ENCODE results near the gene GAREM1. TPM values are rescaled to one million over a fixed set of nuclear protein-coding genes. Genes with fewer than 3 reads are reported as not detected.

The GAREM1 gene
- total RNA-seq, 1 donor from 2014 or later, result 7.7 TPM

DNA sequence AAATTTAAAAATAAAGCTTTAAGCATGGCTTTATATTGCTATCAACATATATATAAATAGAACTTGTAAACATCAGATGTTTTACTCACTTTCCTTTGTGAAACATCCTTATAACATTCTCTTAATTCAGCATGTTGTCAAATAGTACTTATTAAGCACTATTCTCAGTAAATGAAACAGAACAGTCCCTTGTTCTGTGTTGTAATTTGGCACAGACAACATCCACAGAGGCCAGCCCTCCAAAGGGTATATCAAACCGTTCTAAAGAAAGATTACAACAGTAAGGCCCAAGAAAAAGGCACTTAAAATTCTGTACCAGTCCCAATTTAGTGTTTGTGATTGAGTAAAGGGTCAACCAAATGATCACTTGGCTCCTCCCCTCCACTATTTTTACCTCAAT, 46.0 kb downstream of the GAREM1 start:
- Mint-ChIP-seq H3K9me3 (ENCODE audit: low read depth) (no peaks in the 10 kb centered on the region), H3K4me1 (ENCODE audit: low read depth) (peaks cover 60% of the 10 kb centered on the region), H3K36me3 (ENCODE audit: low read depth) (no peaks in the 10 kb centered on the region), H3K4me3 (ENCODE audit: unreplicated experiment) (no peak overlapping the region), H3K27ac (ENCODE audit: unreplicated experiment) (no peak overlapping the region), H3K27me3 (ENCODE audit: low read depth) (no peaks in the 10 kb centered on the region)
- no peak for DNase-seq (ENCODE audit: low spot score)
- TF ChIP-seq, protein P1, sequence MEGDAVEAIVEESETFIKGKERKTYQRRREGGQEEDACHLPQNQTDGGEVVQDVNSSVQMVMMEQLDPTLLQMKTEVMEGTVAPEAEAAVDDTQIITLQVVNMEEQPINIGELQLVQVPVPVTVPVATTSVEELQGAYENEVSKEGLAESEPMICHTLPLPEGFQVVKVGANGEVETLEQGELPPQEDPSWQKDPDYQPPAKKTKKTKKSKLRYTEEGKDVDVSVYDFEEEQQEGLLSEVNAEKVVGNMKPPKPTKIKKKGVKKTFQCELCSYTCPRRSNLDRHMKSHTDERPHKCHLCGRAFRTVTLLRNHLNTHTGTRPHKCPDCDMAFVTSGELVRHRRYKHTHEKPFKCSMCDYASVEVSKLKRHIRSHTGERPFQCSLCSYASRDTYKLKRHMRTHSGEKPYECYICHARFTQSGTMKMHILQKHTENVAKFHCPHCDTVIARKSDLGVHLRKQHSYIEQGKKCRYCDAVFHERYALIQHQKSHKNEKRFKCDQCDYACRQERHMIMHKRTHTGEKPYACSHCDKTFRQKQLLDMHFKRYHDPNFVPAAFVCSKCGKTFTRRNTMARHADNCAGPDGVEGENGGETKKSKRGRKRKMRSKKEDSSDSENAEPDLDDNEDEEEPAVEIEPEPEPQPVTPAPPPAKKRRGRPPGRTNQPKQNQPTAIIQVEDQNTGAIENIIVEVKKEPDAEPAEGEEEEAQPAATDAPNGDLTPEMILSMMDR (IDR thresholded peaks at IDR 0.05), result no peak

DNA sequence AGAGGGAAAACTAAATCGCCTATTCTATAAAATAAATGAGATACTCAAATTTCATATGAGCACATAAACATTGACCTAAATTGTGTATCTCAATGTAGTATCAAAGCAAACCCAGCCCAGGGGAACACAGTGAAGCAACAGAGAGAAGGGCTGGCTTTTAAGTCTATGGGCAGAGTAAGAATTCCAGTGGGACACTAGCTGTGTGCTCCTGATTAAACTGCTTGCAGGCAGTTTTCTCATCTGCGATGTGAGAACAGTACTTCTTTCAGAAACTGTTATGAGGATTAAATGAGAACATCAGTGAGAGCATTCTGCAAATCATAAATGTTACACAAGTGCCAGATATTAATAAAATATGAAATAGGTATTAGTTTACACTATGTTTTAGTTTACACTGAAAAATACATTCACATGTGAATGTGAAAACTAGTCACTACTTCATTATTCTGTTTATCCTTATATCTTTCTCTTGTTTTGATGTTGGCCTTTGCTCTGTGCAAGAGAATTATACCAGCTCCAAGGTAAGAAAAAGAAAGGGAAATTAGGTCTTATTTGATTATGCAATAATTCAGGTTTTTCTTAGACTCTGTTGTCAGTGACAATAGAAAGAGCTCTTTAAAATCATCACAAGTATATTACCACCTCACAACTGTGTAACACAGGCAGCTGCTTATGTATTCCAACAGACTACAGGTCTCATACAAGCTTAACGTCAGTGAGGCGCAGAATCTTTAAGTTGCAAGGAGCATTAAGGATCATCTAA, 47.5 kb downstream of the GAREM1 start:
- Mint-ChIP-seq H3K9me3 (ENCODE audit: low read depth) (no peaks in the 10 kb centered on the region), H3K27me3 (ENCODE audit: low read depth) (no peaks in the 10 kb centered on the region), H3K4me3 (ENCODE audit: unreplicated experiment) (no peak overlapping the region), H3K27ac (ENCODE audit: unreplicated experiment) (no peak overlapping the region), H3K36me3 (ENCODE audit: low read depth) (no peaks in the 10 kb centered on the region), H3K4me1 (ENCODE audit: low read depth) (peaks cover 53% of the 10 kb centered on the region)
- no peak for DNase-seq (ENCODE audit: low spot score)
- TF ChIP-seq, protein P1 (IDR thresholded peaks at IDR 0.05), result no peak

DNA sequence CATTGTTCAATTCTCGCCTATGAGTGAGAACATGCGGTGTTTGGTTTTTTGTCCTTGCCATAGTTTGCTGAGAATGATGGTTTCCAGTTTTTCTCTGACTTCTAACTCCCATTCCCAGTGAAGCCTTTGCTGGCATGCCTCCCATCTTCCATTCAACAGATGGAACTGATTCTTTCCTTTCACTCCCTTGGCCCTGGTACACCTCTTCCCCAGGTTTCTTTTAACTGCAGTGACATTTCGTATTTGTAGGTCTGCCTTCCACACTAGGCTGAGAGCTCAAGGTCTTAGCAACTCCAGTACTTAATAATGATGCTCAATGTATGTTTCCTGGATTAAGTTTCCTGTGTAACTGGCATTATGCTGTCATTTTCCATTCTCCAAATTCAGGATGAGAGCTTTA, 48.5 kb downstream of the GAREM1 start:
- no peaks in the 10 kb centered on the region for H3K27me3 Mint-ChIP-seq (ENCODE audit: low read depth)

DNA sequence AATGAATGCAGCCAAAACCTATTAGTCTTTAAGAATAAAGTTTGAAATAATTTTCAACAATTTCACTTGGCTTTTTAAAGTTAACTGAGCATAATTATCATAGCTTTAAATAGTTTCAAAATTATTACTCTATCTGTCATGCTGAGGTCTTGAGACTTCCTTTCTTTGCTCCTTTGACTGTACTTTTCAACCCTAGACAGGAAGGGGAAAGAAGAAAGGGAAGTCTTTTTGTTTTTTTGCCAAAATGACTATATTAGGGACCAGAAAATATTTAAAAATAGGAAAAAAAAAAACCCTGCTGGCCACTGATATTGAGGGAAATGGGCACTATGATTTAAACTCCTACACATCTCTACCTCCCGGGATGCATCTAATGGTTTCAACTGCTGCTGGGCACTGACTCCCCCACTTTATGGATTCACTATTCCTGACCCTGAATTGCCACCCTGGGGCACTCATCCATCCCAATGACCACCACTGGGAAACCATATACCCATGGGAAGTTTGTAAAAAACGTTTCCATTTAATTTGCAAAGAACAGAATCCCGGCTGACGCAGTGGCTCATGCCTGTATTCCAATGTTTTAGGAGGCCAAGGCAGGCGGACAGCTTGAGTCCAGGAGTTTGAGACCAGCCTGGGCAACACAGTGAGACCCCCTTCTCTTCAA, 50.5 kb downstream of the GAREM1 start:
- Mint-ChIP-seq H3K9me3 (ENCODE audit: low read depth) (peaks cover 5% of the 10 kb centered on the region), H3K27me3 (ENCODE audit: low read depth) (no peaks in the 10 kb centered on the region), H3K4me1 (ENCODE audit: low read depth) (peaks cover 24% of the 10 kb centered on the region), H3K36me3 (ENCODE audit: low read depth) (no peaks in the 10 kb centered on the region), H3K4me3 (ENCODE audit: unreplicated experiment) (no peak overlapping the region), H3K27ac (ENCODE audit: unreplicated experiment) (no peak overlapping the region)
- DNase-seq (ENCODE audit: low spot score), result no peak
- TF ChIP-seq, protein P1 (IDR thresholded peaks at IDR 0.05), result no peak

More for the DNA sequence above, 48.5 kb downstream of the GAREM1 start:
- H3K9me3 Mint-ChIP-seq (ENCODE audit: low read depth), result peaks cover 3% of the 10 kb centered on the region
- no peak overlapping the region for H3K4me3 Mint-ChIP-seq (ENCODE audit: unreplicated experiment)
- no peak for DNase-seq (ENCODE audit: low spot score)
- TF ChIP-seq, protein P1 (IDR thresholded peaks at IDR 0.05), result no peak
- H3K36me3 Mint-ChIP-seq (ENCODE audit: low read depth), result no peaks in the 10 kb centered on the region
- peaks cover 43% of the 10 kb centered on the region for H3K4me1 Mint-ChIP-seq (ENCODE audit: low read depth)
- H3K27ac Mint-ChIP-seq (ENCODE audit: unreplicated experiment), result no peak overlapping the region

DNA sequence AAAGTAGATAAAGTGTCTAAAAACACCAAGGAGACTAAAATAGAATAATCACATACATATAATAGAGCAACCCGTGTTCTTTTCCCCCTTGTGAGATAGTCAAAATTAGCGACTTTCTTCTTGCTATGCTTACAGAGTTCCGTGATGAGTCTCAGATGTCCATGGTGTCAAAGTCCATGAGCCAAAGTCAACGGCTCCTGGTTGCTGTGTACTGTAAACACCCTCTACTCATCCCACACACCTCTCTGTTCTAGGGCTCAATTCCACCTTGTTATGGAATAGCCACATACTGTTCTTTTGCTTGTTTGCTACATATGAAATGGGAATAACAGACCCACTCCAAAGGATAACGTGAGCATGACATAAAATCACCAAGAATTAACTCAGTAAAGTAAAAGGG, 52.5 kb downstream of the GAREM1 start:
- no peak for DNase-seq (ENCODE audit: low spot score)
- Mint-ChIP-seq H3K9me3 (ENCODE audit: low read depth) (peaks cover 14% of the 10 kb centered on the region), H3K36me3 (ENCODE audit: low read depth) (no peaks in the 10 kb centered on the region), H3K27me3 (ENCODE audit: low read depth) (no peaks in the 10 kb centered on the region), H3K4me3 (ENCODE audit: unreplicated experiment) (no peak overlapping the region), H3K4me1 (ENCODE audit: low read depth) (peaks cover 14% of the 10 kb centered on the region), H3K27ac (ENCODE audit: unreplicated experiment) (no peak overlapping the region)
- TF ChIP-seq, protein P1 (IDR thresholded peaks at IDR 0.05), result no peak

Measured in chondrocyte (in vitro differentiated cells).